Chondrocyte (in vitro differentiated cells): ENCODE measurements around the gene DYNLRB2. TPM values are rescaled to one million over a fixed set of nuclear protein-coding genes. Genes with fewer than 3 reads are reported as not detected.

Source experiments
- DNase-seq: peaks from one replicate; pipeline ENCODE4 v3.0.0; 2021; ENCODE audit warnings: mixed read lengths, low spot score
- H3K27ac Mint-ChIP-seq: one replicate; pipeline ENCODE4 v1.8.0; 2021; ENCODE audit warnings: mild to moderate bottlenecking, moderate library complexity, mixed read lengths; ENCODE audit not compliant: unreplicated experiment
- H3K27me3 Mint-ChIP-seq: 2 replicates; pipeline ENCODE4 v1.8.0; 2021; ENCODE audit warnings: low read depth, mixed read lengths
- H3K36me3 Mint-ChIP-seq: 2 replicates; pipeline ENCODE4 v1.8.0; 2021; ENCODE audit warnings: low read depth, mixed read lengths
- H3K4me1 Mint-ChIP-seq: 2 replicates; pipeline ENCODE4 v1.8.0; 2021; ENCODE audit warnings: low read depth, mild to moderate bottlenecking, mixed read lengths
- H3K4me3 Mint-ChIP-seq: one replicate; pipeline ENCODE4 v1.8.0; 2021; ENCODE audit warnings: mild to moderate bottlenecking, moderate library complexity, mixed read lengths; ENCODE audit not compliant: unreplicated experiment
- H3K9me3 Mint-ChIP-seq: 2 replicates; pipeline ENCODE4 v1.8.0; 2021; ENCODE audit warnings: low read depth, mixed read lengths
- CTCF ChIP-seq: fragments of 200-600 bp; sonication (generic); IDR thresholded peaks from 2 replicates; pipeline ENCODE4 v1.5.0; 2021; ENCODE audit warnings: antibody characterized with exemption, mild to moderate bottlenecking, moderate library complexity
- total RNA-seq: library from RNA; stranded (reverse); gene quantifications from 3 replicates; pipeline ENCODE4 v1.2.1, GENCODE V29; 2021

DYNLRB2 gene
- total RNA-seq, 1 donor from 2014 or later: not detected

GRCh38 chr16:80557037-80557436 lies 16.2 kb downstream of the DYNLRB2 start:
- Mint-ChIP-seq H3K27me3 (peaks cover 17% of the 10 kb centered on the region), H3K27ac (no peak overlapping the region), H3K4me1 (no peaks in the 10 kb centered on the region), H3K9me3 (no peaks in the 10 kb centered on the region), H3K36me3 (no peaks in the 10 kb centered on the region), H3K4me3 (no peak overlapping the region)
- no peak for TF ChIP-seq CTCF
- DNase-seq: no peak

GRCh38 chr16:80559369-80559768 lies 18.6 kb downstream of the DYNLRB2 start:
- Mint-ChIP-seq H3K9me3 (no peaks in the 10 kb centered on the region), H3K27me3 (peaks cover 15% of the 10 kb centered on the region), H3K4me1 (no peaks in the 10 kb centered on the region), H3K4me3 (no peak overlapping the region), H3K36me3 (no peaks in the 10 kb centered on the region), H3K27ac (no peak overlapping the region)
- DNase-seq: no peak
- TF ChIP-seq CTCF: no peak

GRCh38 chr16:80563066-80563465 lies 22.3 kb downstream of the DYNLRB2 start:
- Mint-ChIP-seq H3K4me3 (no peak overlapping the region), H3K36me3 (no peaks in the 10 kb centered on the region), H3K4me1 (no peaks in the 10 kb centered on the region), H3K27ac (no peak overlapping the region), H3K9me3 (peaks cover 5% of the 10 kb centered on the region), H3K27me3 (peaks cover 15% of the 10 kb centered on the region)
- DNase-seq: no peak
- no peak for TF ChIP-seq CTCF

- no peaks in the 10 kb centered on the region for H3K4me1 Mint-ChIP-seq
- no peak for TF ChIP-seq CTCF
- H3K9me3 Mint-ChIP-seq: peaks cover 5% of the 10 kb centered on the region
- H3K27me3 Mint-ChIP-seq: peaks cover 13% of the 10 kb centered on the region
- H3K27ac Mint-ChIP-seq: no peak overlapping the region
- H3K36me3 Mint-ChIP-seq: no peaks in the 10 kb centered on the region
- H3K4me3 Mint-ChIP-seq: no peak overlapping the region
- DNase-seq: no peak
Observed at GRCh38 chr16:80564394-80564793, 23.6 kb downstream of the DYNLRB2 start.

GRCh38 chr16:80569440-80570105 lies 28.8 kb downstream of the DYNLRB2 start:
- Mint-ChIP-seq H3K27me3 (no peaks in the 10 kb centered on the region), H3K4me1 (no peaks in the 10 kb centered on the region), H3K9me3 (peaks cover 13% of the 10 kb centered on the region), H3K36me3 (peaks cover 1% of the 10 kb centered on the region), H3K27ac (no peak overlapping the region), H3K4me3 (no peak overlapping the region)
- no peak for TF ChIP-seq CTCF
- DNase-seq: no peak
